ENCODE measurements around the gene HELZ2.
"Not testable (repeated sequence)": the region's sequence is repeated elsewhere in the genome, so short reads cannot be mapped to it uniquely, and the experiment has no call there.

Gene HELZ2, protein sequence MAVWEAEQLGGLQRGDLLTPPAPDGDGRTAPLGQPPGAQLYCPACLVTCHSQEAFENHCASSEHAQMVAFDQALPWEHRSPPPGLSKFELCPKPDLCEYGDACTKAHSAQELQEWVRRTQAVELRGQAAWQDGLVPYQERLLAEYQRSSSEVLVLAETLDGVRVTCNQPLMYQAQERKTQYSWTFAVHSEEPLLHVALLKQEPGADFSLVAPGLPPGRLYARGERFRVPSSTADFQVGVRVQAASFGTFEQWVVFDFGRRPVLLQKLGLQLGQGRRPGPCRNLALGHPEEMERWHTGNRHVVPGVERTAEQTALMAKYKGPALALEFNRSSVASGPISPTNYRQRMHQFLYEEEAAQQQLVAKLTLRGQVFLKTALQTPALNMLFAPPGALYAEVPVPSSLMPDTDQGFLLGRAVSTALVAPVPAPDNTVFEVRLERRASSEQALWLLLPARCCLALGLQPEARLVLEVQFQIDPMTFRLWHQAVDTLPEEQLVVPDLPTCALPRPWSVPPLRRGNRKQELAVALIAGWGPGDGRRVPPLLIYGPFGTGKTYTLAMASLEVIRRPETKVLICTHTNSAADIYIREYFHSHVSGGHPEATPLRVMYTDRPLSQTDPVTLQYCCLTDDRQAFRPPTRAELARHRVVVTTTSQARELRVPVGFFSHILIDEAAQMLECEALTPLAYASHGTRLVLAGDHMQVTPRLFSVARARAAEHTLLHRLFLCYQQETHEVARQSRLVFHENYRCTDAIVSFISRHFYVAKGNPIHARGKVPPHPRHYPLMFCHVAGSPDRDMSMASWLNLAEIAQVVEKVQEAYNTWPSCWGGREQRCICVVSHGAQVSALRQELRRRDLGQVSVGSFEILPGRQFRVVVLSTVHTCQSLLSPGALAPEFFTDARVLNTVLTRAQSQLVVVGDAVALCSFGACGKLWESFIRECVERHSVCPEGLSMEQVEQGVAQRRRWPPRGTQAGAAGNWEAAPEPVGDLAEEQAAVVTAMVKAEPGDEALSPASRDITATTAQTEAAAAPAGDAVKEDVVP (N-terminal part only)

DNA sequence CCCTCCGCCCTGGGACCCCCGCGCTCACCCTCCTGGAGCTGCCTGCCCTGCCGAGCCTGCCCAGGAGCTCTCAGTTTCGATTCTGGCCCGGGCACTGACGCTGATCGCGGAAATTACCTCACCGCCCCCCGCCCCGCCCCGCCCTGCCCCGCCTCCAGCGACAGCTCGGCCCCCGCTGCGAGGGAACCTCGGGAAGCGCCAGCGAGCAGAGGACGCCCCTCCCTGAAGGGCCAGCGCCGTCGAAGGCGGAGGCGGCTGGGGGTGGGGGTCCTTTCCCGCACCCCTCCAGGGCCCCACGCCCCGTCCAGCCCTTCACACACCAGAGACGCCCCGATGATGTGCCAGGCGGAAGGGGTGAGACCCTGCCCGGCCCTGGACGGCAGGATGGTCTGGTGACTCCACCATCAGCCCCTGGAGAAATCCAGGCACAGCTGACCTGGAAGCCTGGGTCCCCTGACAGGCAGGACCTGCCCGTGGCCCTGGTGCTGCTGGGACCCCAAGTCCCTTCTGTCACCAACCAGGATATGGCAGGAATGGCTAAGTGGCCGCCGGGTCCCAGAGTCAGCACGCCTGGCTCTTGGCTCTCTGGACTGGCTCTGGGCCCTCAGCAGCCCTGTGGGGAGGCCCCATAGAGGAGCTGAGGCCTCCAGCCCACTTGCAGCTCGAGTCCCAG, at the start of gene HELZ2:
Gene HELZ2 (minus strand): TSS at position 84 of the 673 bp plus-strand sequence. CDS start 1,854 bp downstream, outside the sequence.
- peak; percentile 81 for DNase-seq (ENCODE audit: low spot score)

DNA sequence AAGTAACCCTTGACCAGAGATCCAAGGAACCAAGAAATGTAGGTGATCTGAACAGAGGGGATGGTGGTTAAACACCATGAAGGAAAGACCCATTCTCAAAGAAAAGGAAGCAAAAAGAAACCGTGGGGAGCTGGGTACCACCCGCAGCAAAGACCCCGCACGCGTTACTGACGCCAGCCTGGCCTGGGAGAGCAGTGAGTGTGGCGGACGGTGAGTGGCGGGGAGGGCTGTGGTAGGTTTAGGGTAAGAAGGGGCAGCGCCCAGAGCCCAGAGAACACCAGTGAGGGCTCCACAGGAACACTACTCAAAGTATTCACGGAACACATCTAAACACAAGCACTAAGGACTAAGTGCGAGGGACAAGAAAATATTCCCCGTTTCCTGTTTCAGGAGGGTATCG, 48.7 kb upstream of the HELZ2 start:
- no peak for DNase-seq (ENCODE audit: low spot score)

DNA sequence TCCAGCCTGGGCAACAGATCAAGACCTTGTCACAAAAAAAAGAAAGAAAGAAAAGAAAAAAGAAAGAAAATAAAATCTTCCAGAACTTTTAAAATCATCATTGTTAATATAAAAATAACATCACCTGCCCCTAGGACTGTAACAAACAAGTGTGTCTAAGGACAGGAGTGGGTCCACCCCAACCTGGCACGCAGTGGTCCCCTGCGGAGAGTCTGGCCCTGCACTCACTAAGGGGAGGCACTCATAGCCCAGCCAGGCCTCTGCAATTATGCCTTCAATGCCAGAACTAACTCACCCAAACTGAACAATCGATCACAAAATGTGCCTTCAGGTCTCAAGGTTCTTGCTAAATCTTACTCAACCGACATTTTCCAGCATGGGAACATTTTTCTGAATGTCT, 48.1 kb upstream of the HELZ2 start:
- DNase-seq (ENCODE audit: low spot score), result no peak

DNA sequence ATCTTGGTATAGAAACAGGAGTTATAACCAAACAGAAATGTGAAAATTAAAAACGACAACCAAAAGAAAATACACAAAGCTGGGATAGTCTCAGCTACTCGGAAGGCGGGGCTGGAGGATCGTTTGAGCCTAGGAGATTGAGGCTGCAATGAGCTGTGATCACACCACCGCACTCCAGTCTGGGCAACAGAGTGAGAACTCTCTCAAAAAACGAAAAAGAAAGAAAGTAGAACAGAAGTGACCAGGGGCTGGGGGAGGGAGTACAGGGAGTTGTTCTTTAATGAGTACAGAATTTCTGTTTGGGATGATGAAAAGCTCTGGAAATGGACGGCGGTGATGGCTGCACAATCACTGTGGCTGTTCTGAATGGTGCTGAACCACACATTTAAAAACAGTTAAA, 47.0 kb upstream of the HELZ2 start:
- DNase-seq (ENCODE audit: low spot score), result no peak

DNA sequence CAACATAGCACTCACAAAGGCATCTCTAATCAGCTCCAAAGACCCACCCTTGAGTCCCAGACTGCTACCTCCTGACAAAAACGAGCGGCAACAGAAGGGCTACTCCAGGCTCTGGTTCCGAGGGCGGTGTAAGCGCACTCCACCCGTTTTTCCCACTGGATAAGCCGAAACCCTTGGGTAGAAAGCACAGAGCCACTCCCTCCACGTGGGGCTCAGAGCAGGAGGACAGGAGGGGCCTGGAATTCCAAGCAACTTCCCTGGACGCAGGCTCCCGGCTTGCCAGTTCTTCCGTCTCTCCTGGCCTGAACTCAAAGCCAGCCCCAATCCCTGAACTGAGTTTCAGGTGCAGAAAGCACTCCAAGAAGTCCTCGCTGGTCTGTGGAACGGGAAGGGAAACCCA, 45.5 kb upstream of the HELZ2 start:
- DNase-seq (ENCODE audit: low spot score), result no peak

DNA sequence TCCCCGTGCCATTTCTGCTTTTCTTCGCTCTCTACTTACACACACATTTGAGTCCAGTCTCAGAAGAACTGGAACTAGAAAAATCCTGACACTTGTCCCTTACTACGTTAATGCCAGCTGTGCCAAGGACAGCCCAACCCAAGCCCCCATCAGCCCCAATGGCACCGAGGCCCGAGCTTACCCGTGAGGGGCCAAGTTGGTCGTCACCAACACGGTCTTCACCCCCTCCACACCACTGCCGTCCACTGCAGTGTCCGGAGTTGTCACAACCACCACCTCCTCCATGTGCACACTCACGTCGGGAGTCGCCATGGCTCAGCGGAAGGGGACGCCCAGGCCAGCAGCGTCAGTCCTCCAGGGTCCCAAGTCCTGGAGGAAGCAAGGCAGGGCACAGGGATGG, 45.0 kb upstream of the HELZ2 start:
- DNase-seq (ENCODE audit: low spot score), result no peak

DNA sequence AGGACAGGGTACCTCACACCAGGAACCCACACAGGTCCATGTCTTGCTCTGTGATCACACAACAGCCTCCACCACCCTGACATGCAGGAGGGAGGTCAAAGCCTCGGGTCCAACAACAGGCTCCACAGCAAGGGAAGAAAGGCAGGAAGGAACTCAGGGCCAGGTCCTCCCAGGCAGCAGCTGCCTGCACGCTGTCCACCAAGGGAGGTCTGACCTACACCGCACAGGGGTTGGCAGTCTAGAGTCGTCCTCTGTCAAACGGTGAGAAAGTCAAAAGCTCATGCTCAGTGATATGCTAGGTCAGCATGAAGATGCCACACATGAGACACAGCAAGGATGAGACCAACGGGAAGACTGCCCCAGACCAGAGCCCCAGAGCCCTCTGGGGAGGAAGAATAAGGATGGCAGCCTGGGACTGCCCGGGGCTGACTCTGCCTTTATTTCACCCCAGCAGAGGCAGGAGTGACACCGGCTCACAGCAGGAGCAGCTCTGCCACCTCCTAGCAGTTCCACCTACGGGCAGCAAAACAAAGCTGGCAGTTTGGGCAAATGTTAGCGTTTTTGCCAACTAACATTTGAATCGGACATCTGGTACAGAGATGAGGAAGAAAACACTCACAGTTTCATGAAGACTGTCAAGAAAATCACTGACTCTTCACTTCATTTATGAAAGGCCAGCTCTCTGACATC, 44.4 kb upstream of the HELZ2 start:
- DNase-seq (ENCODE audit: low spot score), result no peak

DNA sequence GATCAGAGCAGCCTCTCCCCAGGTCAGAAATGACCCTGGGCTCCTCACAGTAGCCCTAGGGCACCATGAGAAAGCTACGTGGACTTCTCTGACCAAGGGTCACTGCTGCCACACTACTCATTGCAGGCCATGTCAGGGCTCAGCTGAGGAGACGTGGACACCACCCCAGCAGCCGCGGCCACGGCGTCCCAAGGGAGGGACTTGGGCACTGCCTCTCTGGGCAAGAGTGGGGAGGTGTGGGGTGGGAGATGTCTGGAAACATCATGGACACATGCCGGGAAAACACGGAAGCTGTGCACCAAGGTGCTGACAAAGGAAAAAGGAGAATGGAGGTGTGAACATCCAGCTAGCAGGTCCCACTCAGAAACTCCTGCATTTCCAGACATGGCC, 43.8 kb upstream of the HELZ2 start:
- no peak for DNase-seq (ENCODE audit: low spot score)

DNA sequence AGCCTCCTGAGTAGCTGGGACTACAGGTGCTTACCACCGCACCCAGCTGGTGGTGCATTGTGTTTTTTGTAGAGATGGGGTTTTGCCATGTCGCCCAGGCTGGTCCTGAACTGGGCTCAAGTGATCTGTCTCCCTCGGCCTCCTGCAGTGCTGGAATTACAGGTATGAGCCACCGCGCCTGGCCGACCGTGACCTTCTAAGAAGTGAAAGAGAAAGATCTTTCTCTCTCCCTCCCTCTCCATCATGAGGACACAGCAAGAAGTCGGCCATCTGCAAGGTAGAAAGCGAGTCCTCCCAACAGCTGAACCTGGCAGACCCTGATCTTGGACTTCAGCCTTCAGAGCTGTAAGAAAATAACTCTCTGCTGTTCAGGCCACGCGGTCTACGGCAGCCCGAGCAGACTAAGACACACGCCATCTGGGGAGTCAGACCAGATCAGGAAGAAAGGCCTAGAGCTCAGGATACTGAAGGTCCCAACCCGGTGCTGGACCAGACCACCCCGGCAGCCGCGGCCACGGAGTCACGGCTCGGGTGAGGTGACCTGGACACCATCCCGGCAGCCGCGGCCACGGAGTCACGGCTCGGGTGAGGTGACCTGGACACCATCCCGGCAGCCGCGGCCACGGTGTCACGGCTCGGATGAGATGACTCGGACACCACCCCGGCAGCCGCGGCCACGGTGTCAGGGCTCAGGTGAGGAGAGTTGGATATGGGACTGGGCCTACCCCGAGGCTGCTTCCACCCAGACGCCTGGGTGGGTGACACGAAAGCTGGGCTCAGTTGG, 43.2 kb upstream of the HELZ2 start:
- DNase-seq (ENCODE audit: low spot score), result no peak

DNA sequence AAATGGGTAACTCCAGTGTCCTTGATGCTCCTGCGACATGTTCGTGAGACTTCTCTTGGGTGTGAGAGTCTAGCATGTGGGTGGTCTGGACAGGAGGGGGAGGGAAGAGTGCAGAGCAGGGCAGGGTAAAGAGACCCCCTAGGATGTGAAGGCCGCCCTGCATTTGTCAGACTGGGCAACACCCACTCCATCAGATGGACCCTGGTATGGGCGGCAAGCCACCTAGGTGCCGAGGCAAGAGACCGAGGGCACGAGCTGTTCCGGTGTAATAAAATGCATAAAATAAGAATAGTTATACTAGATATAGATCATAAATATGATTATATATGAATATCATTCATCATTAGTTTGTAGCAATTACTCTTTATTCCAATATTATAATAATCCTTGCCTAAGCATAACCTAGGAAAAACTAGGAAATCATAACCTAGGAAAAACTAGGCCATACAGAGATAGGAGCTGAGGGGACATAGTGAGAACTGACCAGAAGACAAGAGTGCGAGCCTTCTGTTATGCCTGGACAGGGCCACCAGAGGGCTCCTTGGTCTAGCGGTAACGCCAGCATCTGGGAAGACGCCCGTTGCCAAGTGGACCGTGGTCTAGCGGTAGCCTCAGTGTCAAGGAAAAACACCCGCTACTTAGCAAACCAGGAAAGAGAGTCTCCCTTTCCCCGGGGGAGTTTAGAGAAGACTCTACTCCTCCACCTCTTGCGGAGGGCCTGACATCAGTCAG, 40.0 kb upstream of the HELZ2 start:
- not testable (repeated sequence) for DNase-seq (ENCODE audit: low spot score)

DNA sequence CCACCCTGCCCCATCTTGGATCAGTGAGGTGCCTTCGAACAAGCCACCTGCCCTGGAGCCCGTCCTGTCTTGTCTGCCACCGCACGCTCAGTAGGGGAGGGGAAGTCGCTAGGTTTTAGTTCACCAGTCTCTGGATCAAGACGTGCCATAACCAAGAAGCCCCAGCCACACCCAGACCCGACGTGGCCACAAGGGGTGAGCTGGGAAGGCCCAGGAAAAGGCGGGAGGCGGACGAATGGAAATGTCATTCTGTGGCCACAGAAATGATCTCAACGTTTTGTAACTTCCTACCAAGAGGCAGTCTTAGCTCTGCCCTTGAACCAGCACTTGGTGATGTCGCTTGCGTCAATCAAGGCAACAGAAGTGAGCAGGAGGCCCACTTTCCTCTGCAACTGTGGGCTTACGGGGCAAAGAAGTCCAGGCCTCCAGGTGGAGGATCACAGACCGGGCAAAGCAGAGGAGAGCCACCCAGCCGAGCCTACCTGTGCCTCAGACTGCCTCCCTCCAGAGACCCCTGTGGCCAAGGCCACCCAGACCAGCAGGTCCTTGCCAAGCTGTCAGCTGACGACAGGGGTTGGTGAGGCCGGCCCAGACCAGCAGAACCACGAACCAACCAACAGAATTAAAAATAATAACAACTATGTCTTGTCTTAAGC, 38.4 kb upstream of the HELZ2 start:
- DNase-seq (ENCODE audit: low spot score), result no peak

DNA sequence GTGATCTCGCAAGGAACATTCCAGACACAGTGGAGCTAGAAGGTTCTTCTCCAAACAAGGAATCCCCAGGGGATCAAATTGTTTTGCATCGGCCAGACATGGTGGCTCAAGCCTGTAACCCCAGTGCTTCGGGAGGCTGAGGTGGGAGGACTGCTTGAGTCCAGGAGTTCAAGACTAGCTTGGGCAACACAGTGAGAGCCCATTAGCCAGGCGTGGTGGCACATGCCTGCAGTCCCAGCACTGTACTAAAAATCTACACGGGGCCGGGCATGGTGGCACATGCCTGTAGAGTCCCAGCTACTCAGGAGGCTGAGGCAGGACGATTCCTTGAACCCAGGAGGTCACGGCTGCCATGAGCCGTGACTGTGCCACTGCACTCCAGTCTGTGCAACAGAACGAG, 37.6 kb upstream of the HELZ2 start:
- DNase-seq (ENCODE audit: low spot score), result no peak

DNA sequence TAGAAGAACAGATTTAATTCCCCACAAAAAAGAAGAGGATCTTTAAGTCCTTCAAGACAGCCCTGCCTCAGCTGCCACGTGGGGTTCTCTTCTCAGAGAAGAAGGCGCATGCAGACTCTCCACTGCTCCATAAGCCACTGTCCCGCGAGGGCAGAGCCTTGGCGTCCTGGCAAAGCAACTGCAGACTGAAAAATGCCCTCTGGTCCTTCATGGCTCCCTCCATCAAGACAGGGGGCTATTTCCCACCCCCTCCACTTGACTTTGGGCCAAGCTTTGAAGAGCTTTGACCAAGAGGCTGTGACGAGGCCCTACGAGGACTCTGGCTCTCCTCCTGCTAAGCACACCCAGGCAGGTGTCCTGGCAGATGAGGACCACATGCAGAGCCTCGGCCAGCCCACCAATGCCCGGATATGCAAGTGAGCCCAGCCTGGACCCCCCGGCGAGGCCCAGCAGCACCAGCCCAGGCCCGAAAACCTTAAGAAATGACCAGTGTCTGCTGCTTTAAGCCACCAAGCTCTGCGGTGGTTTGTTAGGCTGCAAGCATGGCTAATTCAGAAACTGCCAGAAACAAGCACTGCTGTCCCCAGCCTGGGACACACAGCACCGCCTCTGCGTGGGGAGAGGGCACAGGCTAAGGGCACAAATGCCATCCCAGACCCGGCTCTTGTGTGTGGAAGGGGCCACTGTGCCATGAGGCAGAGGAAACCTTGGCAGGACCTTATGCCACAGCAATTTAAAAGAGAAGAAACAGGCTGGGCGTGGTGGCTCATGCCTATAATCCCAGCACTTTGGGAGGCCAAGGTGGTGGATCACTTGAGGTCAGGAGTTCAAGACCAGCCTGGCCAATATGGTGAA, 36.8 kb upstream of the HELZ2 start:
- no peak for DNase-seq (ENCODE audit: low spot score)

DNA sequence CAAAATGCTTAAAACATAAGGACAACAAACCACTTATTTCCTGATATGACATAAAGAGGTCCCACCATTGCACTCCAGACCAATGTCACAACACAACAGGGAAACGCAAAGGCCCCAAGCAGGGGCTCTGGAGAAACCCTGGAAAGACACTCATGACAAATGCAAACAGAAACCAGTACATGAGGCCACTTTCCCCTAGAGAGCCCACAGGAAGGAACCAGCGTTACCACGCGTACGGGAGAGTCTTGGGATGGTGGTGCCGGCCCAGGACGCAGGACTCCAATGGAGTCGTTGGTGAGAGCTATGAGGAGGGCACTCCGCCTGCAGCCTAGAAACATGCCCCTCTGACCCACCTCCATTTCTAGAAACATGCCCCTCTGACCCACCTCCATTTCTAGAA, 32.6 kb upstream of the HELZ2 start:
- DNase-seq (ENCODE audit: low spot score), result no peak

DNA sequence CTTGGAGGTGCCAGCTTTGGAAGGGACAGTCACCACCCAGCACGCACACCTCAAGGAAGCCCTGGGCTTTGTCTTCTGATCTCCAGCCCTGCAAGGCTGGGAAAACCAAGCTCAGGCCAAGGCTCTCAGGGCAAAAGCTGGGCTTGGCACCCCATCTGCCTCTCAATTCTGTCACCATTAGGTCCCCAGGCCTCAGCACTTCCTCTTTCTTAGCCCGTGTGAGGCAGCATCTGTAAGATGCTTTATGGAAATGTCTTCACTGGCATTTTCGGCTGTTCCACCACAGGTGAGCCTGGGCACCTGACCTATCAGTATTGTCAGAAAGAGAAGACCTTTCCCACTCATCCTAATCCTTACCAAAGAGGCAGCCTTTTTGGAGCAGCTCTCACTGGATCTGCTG, 28.3 kb upstream of the HELZ2 start:
- no peak for DNase-seq (ENCODE audit: low spot score)

DNA sequence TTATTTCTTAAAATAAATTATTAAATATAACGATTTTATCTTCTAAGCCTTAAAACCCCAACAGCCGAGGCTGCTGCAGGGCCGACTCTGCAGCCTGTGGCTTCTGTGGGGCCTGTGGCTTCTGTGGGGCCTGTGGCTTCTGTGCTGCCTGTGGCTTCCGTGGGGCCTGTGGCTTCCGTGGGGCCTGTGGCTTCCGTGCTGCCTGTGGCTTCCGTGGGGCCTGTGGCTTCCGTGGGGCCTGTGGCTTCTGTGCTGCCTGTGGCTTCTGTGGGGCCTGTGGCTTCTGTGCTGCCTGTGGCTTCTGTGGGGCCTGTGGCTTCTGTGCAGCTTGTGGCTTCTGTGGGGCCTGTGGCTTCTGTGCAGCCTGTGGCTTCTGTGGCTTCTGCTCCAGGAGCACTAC, 27.6 kb upstream of the HELZ2 start:
- DNase-seq (ENCODE audit: low spot score), result not testable (repeated sequence)

DNA sequence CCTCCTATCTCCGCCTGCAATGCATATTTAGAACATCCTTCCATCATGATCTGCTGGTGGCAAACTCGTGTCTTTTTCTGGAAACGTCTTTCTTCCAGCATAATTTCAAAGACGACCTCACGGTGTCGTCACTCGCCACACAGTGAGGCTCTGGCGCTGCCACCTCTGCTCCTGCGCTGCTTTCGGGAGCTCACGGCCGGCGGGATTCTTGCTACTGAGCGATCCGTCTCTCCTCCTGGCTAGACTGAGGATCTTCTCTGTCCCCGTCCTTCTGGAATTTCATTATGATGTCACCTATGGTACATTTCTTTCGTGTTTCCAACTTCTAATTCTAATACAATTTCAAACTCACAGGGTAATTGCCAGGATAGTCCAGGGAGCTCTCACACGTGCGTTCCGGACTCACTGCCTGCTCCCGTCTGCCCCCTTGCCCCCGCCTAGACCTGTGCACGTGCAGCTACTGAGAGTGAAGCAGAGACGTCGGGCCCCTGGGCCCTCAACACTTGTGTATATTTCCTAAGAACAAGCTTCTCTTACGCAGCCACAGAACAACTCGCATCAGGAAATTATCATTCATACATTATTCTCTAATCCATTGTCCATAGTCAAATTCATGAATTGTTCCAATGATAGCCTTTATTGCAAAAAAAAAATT, 25.5 kb upstream of the HELZ2 start:
- no peak for DNase-seq (ENCODE audit: low spot score)
